COLO668 (cell line): Measurements from ENCODE around the gene PITX3.
"Not testable (repeated sequence)": the region's sequence is repeated elsewhere in the genome, so short reads cannot be mapped to it uniquely, and the experiment has no call there.

Experiments
- DNase-seq: peaks from one replicate; lab custom pipeline; 2025; ENCODE audit not compliant: unreplicated experiment; lab: John Stamatoyannopoulos, UW

PITX3 gene

DNA sequence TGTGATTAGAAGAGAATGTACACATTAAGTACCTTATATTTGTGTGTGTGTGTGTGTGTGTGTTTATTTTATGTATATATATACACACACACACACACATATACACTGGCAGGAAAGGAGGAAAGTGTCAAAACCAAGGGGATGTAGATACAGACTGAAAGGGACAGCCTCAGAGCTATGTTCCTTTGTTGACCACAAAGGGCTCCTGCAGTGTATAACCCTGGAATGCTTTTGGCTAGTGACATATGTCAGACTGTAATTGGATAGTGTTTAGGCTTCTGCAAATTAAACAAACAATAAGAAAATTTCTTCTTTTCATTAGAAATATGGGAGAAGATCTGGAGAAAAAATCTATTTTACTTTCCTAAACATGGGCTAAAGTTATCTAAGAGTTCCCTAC is 19.9 kb upstream of the PITX3 start:
- no peak for DNase-seq

DNA sequence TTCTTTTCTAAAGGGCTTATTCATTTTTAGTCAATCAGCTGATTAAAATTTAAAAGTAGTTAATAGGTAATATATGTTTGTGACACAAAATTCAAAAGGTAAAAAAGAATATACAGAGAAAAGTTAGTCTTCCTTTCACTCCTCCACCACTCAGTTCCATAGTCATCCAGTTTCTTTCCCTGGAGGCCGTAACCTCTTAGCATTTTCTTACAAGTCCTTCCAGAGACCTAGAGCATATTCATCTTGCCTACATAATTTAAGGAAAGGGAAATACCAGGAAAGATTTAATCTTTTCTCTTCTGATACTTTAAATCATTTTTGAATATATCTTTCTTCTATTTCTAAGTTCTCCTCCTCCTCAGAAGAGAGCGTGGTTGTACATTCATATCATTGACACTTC is 14.1 kb upstream of the PITX3 start:
- no peak for DNase-seq

DNA sequence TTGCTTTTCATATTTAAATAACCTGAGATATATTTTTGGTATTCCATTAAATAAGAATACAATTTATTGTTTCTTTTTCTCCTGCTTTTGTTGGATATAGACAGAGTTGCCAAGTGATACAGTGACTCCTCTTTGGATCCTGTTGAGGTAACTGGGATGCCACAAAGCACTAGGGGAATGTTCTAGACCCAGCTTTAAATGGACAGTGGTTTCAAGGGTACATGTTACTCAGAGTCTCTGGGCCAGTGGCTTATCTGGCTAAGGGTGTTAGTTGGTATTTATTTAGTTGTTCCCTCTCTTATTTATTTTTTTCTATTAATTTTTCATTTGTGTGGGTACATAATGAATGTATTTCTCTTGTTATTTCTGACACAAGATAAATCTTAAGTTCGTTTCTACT is 13.1 kb upstream of the PITX3 start:
- no peak for DNase-seq

DNA sequence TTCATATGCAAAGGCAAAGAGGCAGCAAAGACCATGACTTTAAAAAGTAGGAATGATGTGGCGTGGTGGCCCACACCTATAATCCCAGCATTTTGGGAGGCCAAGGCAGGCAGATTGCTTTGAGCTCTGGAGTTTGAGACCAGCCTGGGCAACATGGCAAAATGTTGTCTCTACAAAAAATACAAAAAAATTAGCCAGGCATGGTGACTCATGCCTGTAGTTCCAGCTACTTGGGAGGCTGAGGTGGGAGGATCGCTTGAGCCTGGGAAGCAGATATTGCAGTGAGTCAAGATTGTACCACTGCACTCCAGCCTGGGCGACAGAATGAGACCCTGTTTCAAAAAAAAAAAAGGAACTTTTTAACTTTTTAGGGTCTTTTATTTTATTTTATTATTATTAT is 11.2 kb upstream of the PITX3 start:
- not testable (repeated sequence) for DNase-seq

DNA sequence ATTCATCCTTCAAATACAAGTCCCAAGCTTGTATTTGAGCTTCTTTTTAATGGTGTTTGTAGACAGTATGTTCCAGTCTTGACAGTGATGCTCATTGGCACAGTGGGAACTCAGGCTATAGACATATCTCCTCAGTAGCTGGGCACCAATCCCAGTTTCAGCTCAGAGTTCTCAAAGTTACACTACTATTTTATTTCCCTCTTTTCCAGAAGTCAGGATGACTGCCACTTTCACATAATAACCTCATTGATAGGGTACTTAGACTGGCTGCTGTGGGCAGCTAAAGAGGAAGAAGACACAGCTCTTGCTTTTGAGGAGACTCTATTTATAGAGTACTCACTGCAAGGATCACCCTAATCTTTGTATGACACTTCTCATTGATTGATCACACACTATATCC is 6.4 kb upstream of the PITX3 start:
- DNase-seq: no peak

DNA sequence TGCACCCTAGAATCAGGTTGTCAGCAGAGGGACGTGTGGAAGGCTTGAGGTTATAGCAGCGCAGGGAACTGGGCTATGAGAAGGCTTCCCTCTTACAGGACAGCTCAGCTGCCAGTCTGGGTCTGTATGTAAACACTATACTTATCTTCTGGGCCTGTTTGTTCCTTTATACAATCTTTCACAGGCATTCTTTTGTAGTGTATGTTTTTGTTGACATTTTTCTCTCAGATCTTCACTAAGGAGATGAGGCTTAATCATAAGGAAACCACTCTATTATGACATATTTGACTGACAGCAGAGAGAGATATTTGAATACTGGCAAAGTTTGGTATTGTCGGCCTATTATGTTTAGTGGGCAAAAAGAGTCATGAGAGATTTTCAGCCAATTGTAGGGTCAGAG is 4.9 kb upstream of the PITX3 start:
- no peak for DNase-seq

DNA sequence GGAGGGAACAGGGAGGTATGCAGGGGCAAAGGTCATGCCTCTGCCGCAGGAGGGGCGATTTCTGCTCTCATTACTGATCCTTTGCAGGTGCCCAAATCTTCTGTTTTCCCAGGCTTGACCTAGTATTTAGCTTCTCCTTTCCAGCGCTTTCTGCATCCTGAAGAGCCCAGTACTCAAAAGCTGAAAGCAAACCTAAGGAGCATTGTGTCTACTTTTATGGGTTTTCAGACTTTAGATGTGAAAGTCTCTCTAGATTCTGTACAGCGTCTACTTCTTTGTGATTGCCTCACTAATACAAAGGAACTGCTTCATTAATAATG is 4.6 kb upstream of the PITX3 start:
- no peak for DNase-seq

DNA sequence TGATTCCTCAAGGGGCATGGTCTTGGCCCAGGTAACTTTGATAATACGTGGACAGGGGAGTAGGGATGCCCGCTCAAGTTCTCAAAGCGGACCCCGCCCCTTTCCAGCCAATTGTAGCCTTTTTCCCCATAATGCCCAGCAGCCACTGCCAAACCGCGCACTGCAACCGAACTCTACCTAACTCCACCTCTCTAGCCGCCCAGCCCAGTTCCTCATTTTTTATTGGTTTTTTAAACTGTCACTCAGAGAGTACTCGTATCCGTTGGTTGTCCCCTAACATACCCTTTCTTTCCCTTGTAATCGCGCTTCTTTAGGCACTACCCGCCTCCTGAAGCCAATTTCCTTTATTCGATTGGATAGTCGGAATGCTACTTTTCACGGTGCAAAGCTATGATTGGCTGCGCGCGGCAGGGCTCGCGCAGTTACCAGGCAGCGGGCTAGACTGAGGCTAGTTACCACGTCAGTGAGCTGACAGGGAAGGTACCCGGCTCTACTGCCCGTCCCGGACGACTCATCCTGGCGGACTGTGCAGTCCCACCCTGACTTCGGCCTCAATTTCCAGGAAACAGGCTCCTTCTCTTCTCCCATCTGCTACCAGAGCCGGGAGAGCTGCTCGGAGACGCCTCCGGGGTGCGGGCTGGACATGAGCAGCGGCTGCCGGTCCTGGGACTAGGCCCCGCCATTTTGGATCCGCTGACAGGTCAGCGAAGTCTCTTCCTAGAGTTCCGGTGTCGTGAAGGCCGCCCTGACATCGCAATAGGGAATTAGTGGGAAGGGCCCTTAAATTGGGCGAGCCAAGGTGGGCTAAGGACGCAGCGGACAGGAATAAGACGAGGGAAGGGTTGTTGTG is 4.0 kb upstream of the PITX3 start, which contains the start of gene GBF1:
TSS of gene GBF1 (plus strand) at position 451 of the 850 bp plus-strand sequence. CDS start 13,407 bp downstream, outside the sequence.
- peak; percentile 92 for DNase-seq

DNA sequence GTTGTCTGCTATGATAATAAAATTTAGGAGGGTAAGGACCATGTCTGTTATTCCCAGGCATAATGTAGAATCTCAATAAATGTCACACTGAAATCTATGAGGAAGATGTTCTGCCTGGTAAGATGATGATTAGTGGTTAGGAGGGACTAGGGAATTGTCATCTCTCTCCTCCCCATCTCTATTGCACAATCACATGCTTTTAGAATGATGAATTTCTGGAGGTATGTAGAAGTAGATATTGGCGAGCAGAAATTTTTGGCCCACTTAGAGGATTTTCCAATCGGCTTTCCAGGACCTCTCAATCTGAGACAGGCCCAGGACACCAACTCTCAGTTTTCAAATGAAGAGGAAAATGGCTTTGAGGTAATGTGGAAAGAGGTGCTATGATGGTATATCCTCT is 2.0 kb upstream of the PITX3 start:
- DNase-seq: no peak

DNA sequence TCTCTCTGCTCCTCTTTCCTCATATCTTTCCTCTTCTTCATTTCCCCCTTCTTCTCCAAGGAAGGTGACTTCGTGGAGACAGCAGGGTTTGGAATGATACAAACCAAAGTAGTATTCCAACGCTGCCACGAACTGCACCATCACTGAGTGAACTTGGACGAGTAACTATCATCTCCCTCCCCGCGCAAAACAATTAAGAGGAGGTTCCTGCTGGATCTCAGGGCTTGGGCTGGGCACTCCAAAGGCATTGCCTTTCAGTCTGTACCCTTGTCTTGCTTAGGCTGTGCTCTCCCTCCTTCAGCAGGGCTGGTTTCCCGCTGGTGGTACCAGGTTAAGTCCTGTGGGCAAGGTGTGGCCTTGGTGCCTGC is 790 bp upstream of the PITX3 start:
- no peak for DNase-seq

DNA sequence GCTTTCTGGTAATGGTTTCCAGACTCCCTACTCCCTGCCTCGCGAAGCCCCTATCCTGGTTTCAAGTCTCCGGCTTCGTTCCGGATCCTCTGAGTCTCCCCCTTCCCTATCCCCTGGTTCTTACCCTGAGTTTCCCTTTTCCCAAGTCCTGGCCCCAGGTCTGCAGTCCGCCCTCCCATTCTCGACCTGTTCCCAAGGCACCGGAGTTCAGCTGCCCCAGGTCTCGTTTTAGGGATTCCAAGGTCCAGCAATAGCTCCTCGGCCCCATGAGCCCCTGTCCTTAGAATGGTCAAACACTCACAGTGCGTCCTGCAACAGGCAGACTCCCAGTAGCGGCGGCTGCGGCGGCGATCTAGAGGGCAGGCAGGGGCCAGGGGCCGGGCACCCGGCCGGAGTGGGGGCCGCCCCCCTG is 274 bp downstream of the PITX3 start:
- no peak for DNase-seq

DNA sequence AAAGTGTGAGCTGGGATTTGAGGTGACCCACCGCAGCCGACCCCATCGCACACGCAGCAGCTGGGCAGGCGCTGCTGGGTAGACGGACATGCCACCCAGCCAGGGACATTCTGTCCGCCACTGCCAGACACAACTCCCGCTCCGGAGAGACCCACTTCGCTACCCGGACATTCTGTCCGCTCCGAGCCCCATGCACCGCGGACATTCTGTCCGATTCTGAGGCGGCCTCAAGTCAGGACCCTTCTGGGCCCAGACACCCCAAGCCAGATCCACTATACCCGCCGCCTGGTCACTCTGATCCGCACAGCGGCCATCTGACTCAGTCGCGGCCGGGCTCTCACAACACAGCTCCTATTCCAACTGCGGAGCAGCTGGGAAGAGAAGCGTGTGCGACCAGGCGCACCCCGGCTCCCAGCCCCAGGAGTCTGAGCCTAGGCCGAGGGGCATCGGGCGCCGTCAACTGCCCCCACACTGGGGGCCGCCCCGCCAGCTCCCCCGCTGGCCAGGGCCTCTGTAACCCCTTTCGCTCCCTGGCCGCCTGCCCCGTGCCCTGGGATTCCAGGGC is 763 bp downstream of the PITX3 start:
- no peak for DNase-seq

DNA sequence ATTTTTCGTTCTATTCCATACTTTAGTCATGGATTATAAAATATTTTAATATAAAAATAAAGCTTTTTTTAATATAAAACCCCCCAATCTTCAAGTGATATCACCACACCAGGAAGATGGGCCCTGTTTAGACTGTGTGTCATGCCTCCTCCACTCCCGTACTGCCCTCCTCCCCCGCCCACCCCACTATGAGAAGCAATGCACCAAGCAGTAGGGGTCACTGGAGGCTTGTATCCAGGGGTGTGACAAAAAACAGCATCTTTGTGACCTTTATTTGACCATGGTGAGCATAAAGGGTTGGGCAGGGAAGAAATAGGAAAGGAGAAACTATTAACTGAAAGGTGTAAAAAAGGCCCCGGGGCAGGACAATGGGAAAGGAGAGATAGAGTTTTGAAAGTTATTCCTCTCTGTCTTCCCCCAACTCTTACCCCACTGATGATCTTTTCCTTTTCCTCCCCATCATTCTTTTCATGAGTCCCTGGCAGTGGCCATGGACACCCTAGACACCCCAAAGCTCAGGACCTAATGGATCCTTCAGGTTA is 3.5 kb downstream of the PITX3 start:
- no peak for DNase-seq

DNA sequence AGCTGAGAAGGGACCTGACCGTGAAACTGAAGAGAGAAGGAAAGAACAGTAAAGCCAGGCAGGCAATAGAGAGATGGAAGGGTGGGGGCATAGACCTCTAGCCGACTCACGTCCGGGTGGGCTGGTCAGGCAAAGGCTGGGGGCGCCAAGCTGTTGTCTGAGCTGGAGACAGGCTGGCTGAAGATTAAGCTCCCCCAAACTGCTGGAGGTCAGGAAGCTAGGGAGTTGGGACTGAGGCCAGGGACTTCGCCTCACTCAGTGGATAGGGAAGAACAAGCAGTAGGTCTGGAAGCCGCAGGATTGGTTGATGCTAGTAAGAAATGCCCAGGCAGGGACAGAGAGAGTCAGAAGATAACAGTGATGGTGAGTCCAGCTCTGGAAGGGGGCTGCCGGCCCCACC is 5.3 kb downstream of the PITX3 start:
- DNase-seq: no peak

DNA sequence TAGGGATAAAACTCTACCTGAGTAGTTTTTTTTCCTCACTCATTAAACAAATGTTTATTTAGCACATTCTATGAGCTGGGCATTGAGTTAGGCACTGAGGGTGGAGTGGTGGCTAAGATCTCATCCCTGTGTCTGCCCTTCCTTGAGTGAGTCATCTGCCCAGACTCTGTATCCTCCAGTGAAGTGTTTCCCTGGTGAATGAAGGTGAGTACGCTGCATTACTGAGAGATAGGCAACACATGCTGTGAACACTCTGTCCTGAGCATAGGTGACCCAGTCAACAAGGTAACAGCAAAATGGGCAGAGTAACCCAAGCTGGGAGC is 5.8 kb downstream of the PITX3 start:
- DNase-seq: no peak

DNA sequence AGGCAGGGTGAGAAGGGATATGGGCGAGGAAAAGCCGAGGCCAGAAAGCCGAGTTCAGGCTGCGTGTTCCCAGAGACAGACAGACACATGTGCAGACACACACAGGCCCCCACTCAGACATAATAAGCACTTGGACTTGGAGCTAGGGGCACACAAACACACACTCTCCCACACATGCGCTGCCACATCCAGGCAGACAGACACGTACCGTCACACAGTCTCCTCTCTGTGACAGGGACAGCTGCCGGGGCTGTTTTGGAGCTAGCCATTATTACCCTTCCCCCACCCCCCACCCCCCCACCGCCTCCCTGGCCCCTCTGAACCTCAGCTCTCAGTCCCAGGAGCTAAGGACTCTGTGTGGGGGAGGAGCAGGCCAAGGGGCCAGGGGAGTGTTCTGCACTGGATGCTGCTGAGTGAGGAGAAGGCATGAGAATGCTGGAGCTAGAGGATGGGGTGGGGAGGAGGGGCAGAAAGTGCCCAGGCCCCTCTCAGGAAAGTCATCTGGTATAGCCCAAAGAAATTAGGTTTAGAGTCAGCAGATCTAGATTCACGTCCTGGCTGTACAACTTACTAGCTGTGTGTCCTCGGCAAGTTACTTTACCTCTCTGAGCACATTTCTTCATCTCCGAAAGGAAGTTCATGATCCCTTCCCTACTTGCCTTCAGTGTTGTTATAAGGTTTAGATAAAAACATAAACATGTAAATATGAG is 6.3 kb downstream of the PITX3 start:
- no peak for DNase-seq

DNA sequence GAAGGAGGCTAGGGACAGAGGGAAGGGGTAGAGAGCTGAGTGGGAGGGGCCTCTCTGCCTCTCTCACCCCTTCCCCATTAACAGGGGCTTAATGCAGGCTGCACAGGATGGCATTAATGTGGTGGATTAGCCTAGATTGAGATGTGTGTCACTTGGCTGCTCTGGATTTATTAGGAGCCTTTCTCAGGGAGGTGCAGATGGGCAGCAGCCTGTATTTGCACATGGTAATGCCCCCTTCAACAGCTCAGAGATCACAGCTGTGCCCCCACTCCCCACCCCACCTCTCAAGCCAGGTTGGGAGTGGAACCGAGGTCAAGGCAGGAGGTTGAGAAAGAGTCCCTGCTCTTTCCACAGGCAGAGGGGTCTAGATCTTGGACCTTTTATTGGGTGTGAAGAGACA is 7.3 kb downstream of the PITX3 start:
- DNase-seq: no peak

DNA sequence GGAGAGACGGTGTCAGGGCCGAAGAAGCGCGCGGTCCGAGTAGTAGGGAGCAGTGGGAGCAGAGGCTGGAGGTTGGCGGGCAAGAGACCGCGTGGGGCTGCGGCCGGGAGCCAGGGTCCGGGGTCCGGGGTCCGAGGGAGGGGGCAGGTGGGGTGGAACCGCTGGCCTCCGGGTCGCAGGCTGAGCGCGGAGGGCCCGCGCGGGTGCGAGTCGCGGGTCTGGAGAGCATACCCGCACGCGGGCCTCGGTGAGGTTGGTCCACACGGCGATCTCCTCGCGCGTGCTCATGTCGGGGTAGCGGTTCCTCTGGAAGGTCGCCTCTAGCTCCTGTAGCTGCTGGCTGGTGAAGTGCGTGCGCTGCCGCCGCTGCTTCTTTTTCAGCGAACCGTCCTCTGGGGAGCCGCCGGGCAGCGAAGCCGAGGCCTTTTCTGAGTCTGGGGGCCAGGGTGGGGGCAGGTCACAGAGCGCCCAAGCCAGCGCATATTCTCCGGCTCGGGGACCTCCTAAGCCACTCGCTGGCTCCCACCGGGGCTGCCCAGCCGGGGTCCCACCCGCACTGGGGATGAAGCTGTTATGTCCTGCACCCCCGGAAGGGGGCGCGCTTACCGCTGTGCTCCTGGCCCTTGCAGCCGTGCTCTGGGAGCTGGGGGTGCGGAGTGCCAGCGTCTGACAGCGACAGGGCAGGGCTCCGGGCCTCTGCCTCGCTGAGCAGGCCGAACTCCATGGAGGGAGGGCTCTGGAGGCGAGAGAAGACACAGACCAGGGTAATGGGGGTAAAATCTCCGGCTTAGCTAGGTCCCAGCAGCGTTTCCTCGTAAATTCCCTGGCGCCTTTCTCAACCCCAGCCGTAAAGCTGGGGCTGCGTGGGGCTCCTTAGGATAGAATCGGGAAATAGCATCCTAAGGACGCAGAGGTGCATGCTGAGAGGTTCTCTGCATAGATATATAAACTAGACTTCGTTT is 9.7 kb downstream of the PITX3 start:
- peak; percentile 53 for DNase-seq

DNA sequence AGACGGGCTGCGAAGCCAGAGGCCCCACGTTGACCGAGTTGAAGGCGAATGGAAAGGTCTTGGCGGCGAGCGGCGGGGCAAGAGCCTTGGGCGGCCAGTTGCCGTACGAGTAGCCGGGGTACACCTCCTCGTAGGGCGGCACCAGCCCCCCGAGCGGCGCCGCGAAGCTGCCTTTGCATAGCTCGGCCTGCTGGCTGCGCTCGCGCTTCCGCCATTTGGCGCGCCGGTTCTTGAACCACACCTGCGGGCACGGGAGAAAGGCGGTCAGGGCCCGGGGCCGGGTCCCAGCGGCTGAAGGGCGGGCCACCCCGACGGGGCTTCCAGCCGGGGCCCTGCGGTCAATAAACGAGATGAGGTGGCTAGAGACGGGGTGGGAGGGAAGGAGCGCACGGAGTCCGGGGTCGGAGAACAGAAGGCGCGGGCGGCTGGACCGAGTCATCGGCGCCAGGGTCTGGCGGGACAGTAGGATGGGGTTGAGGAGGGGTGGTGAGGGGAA is 10.4 kb downstream of the PITX3 start:
- peak; percentile 60 for DNase-seq

DNA sequence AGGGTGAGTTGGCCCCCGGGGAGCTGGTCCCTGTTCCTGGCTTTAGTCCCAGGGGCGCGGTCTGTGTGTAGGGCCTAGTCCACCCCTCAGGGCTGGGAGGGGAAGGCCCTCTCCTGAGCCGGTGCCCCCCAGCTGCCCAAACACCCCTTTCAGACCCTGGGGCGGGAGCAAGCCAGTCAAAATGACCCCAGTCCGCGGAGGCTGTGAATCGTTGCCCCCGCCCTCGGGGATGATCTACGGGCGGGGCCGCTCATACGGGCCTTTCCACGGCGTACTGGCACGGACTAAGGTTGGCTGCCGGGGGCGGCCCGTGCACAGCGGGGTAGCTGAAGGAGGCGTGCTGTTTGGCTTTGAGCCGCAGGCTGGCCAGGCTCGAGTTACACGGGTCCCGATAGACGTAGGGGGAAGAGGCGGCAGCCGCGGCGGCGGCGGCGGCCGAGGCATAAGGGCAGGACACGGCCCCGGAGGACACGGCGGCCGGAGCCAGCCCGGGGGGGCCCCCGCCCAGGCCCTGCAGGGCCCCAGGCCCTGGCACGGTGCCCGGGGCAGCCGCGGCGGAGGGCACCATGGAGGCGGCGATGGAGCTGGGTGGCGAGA is 10.9 kb downstream of the PITX3 start:
- peak; percentile 76 for DNase-seq
